ENCODE data around the gene RFX7.

DNA sequence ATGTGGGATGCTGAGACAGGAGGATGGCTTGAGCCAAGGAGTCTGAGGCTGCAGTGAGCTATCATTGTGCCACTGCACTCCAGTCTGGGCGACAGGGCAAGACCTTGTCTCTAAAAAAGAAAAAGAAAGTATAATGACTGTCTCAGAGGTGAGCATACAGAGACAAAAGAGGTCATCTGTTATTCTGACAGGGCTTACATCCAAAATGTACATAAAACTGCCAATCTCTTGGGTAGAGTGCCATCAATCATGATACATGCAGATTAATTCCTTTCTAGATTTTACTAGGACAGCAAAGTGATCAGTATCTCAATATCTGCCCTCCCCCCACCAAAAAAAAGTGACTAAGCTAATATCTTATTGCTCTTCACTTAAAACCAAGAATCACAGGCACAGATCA is 41.0 kb downstream of the RFX7 start:
- no peak for TF ChIP-seq TAF1 (IDR thresholded peaks at IDR 0.05; ENCODE audit: low read depth)
- no peak for TF ChIP-seq CEBPB (IDR thresholded peaks at IDR 0.05)
- TF ChIP-seq FOXM1 (IDR thresholded peaks at IDR 0.05; ENCODE audit: borderline replicate concordance, low read depth) = no peak
- no peak for TF ChIP-seq REST (IDR thresholded peaks at IDR 0.05; ENCODE audit: low read depth)
- TF ChIP-seq YY1 (IDR thresholded peaks at IDR 0.05; ENCODE audit: low read depth) = no peak
- no peak for TF ChIP-seq EP300 (IDR thresholded peaks at IDR 0.05; ENCODE audit: borderline replicate concordance)
- no peak for TF ChIP-seq NFIC (IDR thresholded peaks at IDR 0.05)

Measured in Ishikawa (cell line).